ENCODE results near the gene BRD7. TPM values are rescaled to one million over a fixed set of nuclear protein-coding genes. Genes with fewer than 3 reads are reported as not detected.

BRD7 gene
- total RNA-seq, 1 experiment from 2014 or later = 66.0 TPM

GRCh38 chr16:50304467-50305440 is 64.0 kb downstream of the BRD7 start:
- H3K36me3 ChIP-seq (ENCODE audit: insufficient read depth, low read length) = no peaks in the 10 kb centered on the region
- H3K27ac ChIP-seq (ENCODE audit: low read length) = no peak overlapping the region

GRCh38 chr16:50303605-50304466 is 65.0 kb downstream of the BRD7 start:
- Histone ChIP-seq H3K9ac (ENCODE audit: low read length) (no peak overlapping the region), H4K20me1 (ENCODE audit: insufficient read depth, low read depth, low read length) (no peaks in the 10 kb centered on the region)

More at GRCh38 chr16:50304467-50305440, 64.0 kb downstream of the BRD7 start:
- Histone ChIP-seq H2AFZ (ENCODE audit: low read length) (no peak overlapping the region), H3K27me3 (ENCODE audit: low read length) (no peaks in the 10 kb centered on the region), H3K9ac (ENCODE audit: low read length) (no peak overlapping the region), H3K9me2 (replicated peaks; ENCODE audit: insufficient read depth, low read length) (no peaks in the 10 kb centered on the region), H3K4me1 (ENCODE audit: low read length) (no peaks in the 10 kb centered on the region), H3K9me3 (ENCODE audit: low read length) (no peaks in the 10 kb centered on the region), H4K20me1 (ENCODE audit: insufficient read depth, low read depth, low read length) (no peaks in the 10 kb centered on the region), H3K4me3 (ENCODE audit: low read length) (no peak overlapping the region), H3K4me2 (ENCODE audit: low read depth, low read length, poor library complexity, severe bottlenecking) (no peak overlapping the region), H3K79me2 (ENCODE audit: low read length) (no peaks in the 10 kb centered on the region)
- DNase-seq = no peak

GRCh38 chr16:50303041-50303604 is 65.7 kb downstream of the BRD7 start:
- Histone ChIP-seq H3K27ac (ENCODE audit: low read length) (no peak overlapping the region), H3K36me3 (ENCODE audit: insufficient read depth, low read length) (no peaks in the 10 kb centered on the region), H3K4me1 (ENCODE audit: low read length) (no peaks in the 10 kb centered on the region), H3K27me3 (ENCODE audit: low read length) (no peaks in the 10 kb centered on the region), H3K9ac (ENCODE audit: low read length) (no peak overlapping the region), H3K79me2 (ENCODE audit: low read length) (no peaks in the 10 kb centered on the region), H3K4me2 (ENCODE audit: low read depth, low read length, poor library complexity, severe bottlenecking) (no peak overlapping the region), H2AFZ (ENCODE audit: low read length) (no peak overlapping the region), H4K20me1 (ENCODE audit: insufficient read depth, low read depth, low read length) (no peaks in the 10 kb centered on the region), H3K4me3 (ENCODE audit: low read length) (no peak overlapping the region), H3K9me3 (ENCODE audit: low read length) (no peaks in the 10 kb centered on the region), H3K9me2 (replicated peaks; ENCODE audit: insufficient read depth, low read length) (no peaks in the 10 kb centered on the region)
- DNase-seq = no peak

More at GRCh38 chr16:50303605-50304466, 65.0 kb downstream of the BRD7 start:
- Histone ChIP-seq H3K27me3 (ENCODE audit: low read length) (no peaks in the 10 kb centered on the region), H3K9me3 (ENCODE audit: low read length) (no peaks in the 10 kb centered on the region), H3K4me2 (ENCODE audit: low read depth, low read length, poor library complexity, severe bottlenecking) (no peak overlapping the region), H3K36me3 (ENCODE audit: insufficient read depth, low read length) (no peaks in the 10 kb centered on the region), H2AFZ (ENCODE audit: low read length) (no peak overlapping the region), H3K27ac (ENCODE audit: low read length) (no peak overlapping the region), H3K9me2 (replicated peaks; ENCODE audit: insufficient read depth, low read length) (no peaks in the 10 kb centered on the region), H3K79me2 (ENCODE audit: low read length) (no peaks in the 10 kb centered on the region), H3K4me3 (ENCODE audit: low read length) (no peak overlapping the region), H3K4me1 (ENCODE audit: low read length) (no peaks in the 10 kb centered on the region)
- DNase-seq = no peak

GRCh38 chr16:50302472-50303005 is 66.2 kb downstream of the BRD7 start:
- DNase-seq = no peak
- Histone ChIP-seq H3K27ac (ENCODE audit: low read length) (no peak overlapping the region), H3K9me2 (replicated peaks; ENCODE audit: insufficient read depth, low read length) (no peaks in the 10 kb centered on the region), H2AFZ (ENCODE audit: low read length) (no peak overlapping the region), H3K9me3 (ENCODE audit: low read length) (no peaks in the 10 kb centered on the region), H3K9ac (ENCODE audit: low read length) (no peak overlapping the region), H3K79me2 (ENCODE audit: low read length) (no peaks in the 10 kb centered on the region), H3K36me3 (ENCODE audit: insufficient read depth, low read length) (no peaks in the 10 kb centered on the region), H4K20me1 (ENCODE audit: insufficient read depth, low read depth, low read length) (no peaks in the 10 kb centered on the region), H3K4me2 (ENCODE audit: low read depth, low read length, poor library complexity, severe bottlenecking) (no peak overlapping the region), H3K4me1 (ENCODE audit: low read length) (no peaks in the 10 kb centered on the region), H3K27me3 (ENCODE audit: low read length) (no peaks in the 10 kb centered on the region), H3K4me3 (ENCODE audit: low read length) (no peak overlapping the region)

GRCh38 chr16:50301626-50302471 is 66.9 kb downstream of the BRD7 start:
- no peak for DNase-seq
- H3K36me3 ChIP-seq (ENCODE audit: insufficient read depth, low read length) = no peaks in the 10 kb centered on the region
- H3K4me1 ChIP-seq (ENCODE audit: low read length) = no peaks in the 10 kb centered on the region
- no peak overlapping the region for H2AFZ ChIP-seq (ENCODE audit: low read length)
- H3K27me3 ChIP-seq (ENCODE audit: low read length) = no peaks in the 10 kb centered on the region
- H3K9me2 ChIP-seq (replicated peaks; ENCODE audit: insufficient read depth, low read length) = no peaks in the 10 kb centered on the region
- H4K20me1 ChIP-seq (ENCODE audit: insufficient read depth, low read depth, low read length) = no peaks in the 10 kb centered on the region
- H3K79me2 ChIP-seq (ENCODE audit: low read length) = no peaks in the 10 kb centered on the region
- H3K9ac ChIP-seq (ENCODE audit: low read length) = no peak overlapping the region
- no peak overlapping the region for H3K4me3 ChIP-seq (ENCODE audit: low read length)
- H3K4me2 ChIP-seq (ENCODE audit: low read depth, low read length, poor library complexity, severe bottlenecking) = no peak overlapping the region
- no peaks in the 10 kb centered on the region for H3K9me3 ChIP-seq (ENCODE audit: low read length)
- no peak overlapping the region for H3K27ac ChIP-seq (ENCODE audit: low read length)

GRCh38 chr16:50300942-50301625 is 67.7 kb downstream of the BRD7 start:
- Histone ChIP-seq H4K20me1 (ENCODE audit: insufficient read depth, low read depth, low read length) (no peaks in the 10 kb centered on the region), H3K9me2 (replicated peaks; ENCODE audit: insufficient read depth, low read length) (no peaks in the 10 kb centered on the region)
- DNase-seq = no peak

GRCh38 chr16:50299508-50300105 is 69.2 kb downstream of the BRD7 start:
- 0 out of 2 replicates have a peak, but pooled peaks cover 5% of the 10 kb centered on the region for H3K36me3 ChIP-seq (ENCODE audit: insufficient read depth, low read length)
- no peaks in the 10 kb centered on the region for H3K79me2 ChIP-seq (ENCODE audit: low read length)
- no peak overlapping the region for H2AFZ ChIP-seq (ENCODE audit: low read length)
- no peaks in the 10 kb centered on the region for H3K9me2 ChIP-seq (replicated peaks; ENCODE audit: insufficient read depth, low read length)
- H3K4me2 ChIP-seq (ENCODE audit: low read depth, low read length, poor library complexity, severe bottlenecking) = no peak overlapping the region
- no peak overlapping the region for H3K9ac ChIP-seq (ENCODE audit: low read length)
- no peak overlapping the region for H3K27ac ChIP-seq (ENCODE audit: low read length)
- no peaks in the 10 kb centered on the region for H3K4me1 ChIP-seq (ENCODE audit: low read length)
- no peak overlapping the region for H3K4me3 ChIP-seq (ENCODE audit: low read length)
- no peaks in the 10 kb centered on the region for H3K9me3 ChIP-seq (ENCODE audit: low read length)
- H4K20me1 ChIP-seq (ENCODE audit: insufficient read depth, low read depth, low read length) = no peaks in the 10 kb centered on the region
- no peak for DNase-seq
- H3K27me3 ChIP-seq (ENCODE audit: low read length) = no peaks in the 10 kb centered on the region

More at GRCh38 chr16:50300942-50301625, 67.7 kb downstream of the BRD7 start:
- no peaks in the 10 kb centered on the region for H3K36me3 ChIP-seq (ENCODE audit: insufficient read depth, low read length)
- H3K4me1 ChIP-seq (ENCODE audit: low read length) = no peaks in the 10 kb centered on the region
- no peak overlapping the region for H3K4me2 ChIP-seq (ENCODE audit: low read depth, low read length, poor library complexity, severe bottlenecking)
- no peak overlapping the region for H3K9ac ChIP-seq (ENCODE audit: low read length)
- H3K4me3 ChIP-seq (ENCODE audit: low read length) = no peak overlapping the region
- no peaks in the 10 kb centered on the region for H3K9me3 ChIP-seq (ENCODE audit: low read length)
- H3K79me2 ChIP-seq (ENCODE audit: low read length) = no peaks in the 10 kb centered on the region
- H3K27ac ChIP-seq (ENCODE audit: low read length) = no peak overlapping the region
- H2AFZ ChIP-seq (ENCODE audit: low read length) = no peak overlapping the region
- no peaks in the 10 kb centered on the region for H3K27me3 ChIP-seq (ENCODE audit: low read length)
